NOMO-1 (cell line): Measurements from ENCODE around the gene ANGPT4.

Experiments used
- DNase-seq, 2 experiments: peaks; one replicate each; lab custom pipeline; 2025; ENCODE audit not compliant: unreplicated experiment in 2 of 2; lab: John Stamatoyannopoulos, UW

Gene ANGPT4

DNA sequence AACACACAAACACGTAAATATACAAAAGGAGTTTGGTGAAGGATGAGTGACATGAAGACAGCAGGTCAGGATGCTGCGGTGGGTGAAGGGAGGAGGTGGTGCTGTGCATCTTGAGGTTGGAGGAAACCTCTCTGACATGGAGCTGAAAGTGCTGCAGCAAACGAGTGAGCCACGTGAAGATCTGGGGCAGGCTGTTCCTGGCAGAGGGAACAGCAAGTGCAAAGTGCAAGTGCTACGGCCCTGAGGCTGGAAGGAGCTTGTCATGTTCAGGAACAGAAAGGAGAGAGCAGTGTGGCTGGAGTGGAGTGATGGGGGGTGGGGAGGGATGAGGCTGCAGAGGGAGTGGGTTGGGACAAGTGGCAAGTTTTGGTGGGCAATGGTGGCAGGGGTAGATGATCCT, 24.8 kb upstream of the ANGPT4 start:
- DNase-seq, result no peak

DNA sequence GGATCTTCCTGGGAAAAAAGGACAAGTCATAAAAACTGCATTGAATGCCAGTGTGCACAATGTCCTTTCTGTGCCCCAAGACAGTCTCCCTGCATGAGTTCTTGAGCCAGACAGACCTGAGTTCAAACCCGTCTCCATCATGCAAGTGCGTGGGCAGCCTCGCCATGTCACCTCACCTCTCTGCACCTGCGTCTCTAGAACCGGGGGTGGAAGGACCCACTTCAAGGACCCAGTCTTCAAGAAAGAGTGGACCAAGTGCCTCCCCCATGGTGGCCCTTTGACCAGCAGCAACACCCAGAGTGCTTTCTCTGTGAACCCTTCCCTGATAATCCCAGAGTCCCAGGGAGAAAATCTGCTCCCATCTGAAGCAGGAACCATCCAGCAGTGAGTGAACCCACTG, 23.5 kb upstream of the ANGPT4 start:
- DNase-seq, result no peak

DNA sequence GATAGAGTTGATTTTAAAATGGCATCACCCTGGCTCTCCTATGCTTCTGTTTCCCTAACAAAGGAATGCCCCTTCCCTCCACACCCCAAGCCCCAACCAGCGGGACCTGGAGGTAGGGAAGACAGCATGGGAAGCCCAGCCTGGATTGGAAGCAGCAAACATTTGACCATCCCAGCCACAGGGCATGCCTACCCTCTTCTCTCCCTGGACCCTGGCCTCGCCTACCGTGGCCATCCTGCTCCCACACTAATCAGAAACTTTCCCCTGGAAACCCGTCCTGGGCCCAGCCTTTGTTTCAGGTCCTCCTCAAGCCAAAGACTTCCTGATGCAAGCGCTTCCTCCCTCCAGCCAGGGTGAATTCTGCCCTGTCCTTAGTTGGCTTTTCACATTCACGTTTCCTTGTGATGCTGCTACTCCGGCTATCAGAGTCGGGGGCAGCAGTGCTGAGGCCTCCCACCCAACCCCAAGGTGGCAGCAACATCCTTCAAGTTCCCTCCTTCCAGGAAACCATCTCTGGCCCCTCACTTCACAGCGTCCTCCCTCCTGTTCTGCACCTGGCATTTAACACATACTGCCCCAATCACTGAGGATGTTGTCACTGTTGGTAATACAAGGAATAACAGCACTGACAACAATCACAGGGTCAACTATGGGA, 18.2 kb upstream of the ANGPT4 start:
- DNase-seq, result no peak

DNA sequence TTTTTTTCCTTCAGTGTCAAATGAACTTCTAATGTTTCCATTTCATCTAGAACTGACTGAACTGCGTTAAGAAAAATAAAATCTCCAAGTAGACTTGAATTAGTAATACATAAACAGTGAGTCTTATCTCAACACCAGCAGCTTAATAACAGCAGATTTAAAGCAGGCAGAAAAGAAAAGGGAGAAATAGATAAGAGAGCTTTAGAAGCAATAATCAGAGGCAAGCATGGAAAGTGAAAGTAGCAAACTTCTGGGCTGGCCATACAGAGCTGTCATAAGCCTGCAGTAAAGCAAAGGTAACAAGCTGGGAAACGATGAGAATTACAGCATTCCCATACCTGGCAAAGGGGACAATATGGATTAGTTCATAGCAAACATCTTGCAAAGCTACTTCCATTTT, 16.9 kb upstream of the ANGPT4 start:
- DNase-seq, result no peak

DNA sequence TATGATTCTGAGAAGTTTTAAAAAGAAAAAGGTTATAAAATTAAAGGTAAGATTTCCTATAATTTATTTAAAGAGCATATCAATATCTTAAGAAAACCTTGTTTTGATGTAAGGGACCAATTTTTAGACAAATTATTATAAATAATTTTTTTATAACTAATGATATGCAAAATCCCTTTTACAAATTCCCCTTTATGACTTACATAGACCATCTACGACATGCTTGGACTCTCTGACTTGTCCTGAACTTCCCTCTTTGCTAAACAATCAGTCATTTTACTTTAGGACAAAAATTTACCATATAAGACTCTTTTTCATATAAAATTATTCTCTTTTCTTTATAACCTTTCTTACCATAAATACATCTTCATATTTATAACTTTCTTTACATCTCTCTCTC, 15.3 kb upstream of the ANGPT4 start:
- DNase-seq, result no peak

DNA sequence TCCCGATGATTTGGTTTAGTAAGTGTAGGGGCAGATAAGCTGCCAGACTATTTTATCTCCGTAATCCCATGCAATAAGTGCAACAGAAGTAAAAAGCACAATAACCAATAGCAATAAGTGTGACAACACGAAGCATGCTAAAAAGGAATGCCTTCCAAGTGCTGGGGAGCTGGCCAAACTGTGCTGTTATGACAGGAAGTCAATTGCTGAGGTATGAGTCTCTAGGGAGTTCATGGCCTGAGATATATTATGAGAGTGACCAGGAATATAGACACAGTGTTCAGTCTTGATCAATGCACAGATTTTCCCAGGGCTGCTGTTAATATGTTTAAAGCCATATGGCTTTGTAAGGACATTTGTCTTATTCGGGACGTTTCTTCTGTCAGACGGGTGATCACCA, 10.5 kb upstream of the ANGPT4 start:
- DNase-seq, result no peak

DNA sequence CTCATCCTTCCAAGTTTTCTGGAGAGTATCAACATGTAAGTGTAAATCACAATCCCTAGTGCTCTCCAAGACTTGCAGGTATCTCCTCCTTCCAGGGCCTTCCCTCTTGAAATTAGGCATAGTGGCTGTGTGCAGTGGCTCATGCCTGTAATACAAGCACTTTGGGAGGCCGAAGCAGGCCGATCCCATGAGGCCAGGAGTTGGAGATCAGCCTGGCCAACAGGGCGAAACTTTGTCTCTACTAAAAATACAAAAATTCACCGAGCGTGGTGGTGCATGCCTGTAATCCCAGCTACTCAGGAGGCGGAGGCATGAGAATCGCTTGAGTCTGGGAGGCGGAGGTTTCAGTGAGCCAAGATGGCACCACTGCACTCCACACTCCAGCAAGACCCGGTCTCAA, 9.4 kb upstream of the ANGPT4 start:
- DNase-seq, result no peak

DNA sequence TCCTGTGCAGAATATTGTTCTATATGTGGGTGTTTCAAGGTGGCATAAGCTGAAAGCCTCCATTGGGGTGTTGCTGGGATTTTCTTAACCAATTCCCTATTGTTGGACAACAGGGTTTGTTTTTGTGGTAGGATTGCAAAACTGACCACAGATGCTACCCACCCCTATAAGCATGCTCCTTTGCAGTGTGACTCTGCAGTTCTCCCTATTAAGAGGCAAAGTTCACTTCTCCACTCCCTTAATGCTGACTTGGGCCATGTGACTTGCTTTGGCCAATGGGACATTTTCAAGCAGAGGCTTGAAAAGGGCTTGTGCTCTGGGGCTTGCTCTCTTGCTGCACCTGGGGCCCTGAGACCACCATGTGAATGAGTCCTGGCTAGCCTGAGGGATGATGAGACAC, 8.5 kb upstream of the ANGPT4 start:
- peak; percentile 80 to 82 for DNase-seq

DNA sequence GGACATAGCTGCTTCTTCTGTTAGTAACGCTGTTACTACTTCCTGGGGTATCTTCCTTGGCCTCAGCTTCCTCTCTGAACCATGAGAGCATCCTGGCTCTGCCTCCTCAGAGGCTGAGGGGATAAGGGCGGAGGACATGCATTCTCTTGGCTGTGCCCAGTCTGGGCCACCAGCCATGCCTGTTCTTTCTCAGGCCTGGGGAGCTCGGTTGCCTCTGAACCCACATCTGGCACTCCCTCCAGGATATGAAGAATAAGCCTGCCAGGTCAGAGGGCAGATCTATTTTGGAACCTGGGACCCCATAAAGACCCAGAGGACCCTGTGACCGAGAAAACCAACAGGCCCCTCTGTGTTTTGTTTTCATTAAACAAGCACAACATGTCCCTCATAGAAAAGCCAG, 6.6 kb upstream of the ANGPT4 start:
- no peak for DNase-seq

DNA sequence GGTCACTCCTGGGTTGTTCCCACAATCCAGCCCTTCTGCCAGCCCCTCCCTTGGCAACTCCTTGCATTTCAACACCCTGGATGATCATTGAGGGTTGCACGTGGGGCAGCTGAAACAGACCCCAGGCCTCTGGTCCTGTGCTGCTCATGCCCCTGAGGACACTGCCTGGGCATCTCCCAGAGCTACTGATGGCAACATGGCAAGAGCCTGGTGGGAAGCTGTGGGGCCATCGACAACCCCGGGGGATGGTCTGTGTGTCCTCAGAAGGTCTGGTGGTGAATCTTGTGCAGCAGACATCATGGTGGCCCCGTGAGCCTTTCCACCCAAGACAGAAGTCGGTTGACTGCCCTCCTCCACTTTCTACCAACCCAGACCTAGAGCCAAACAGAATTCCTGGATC, 4.9 kb upstream of the ANGPT4 start:
- no peak for DNase-seq

DNA sequence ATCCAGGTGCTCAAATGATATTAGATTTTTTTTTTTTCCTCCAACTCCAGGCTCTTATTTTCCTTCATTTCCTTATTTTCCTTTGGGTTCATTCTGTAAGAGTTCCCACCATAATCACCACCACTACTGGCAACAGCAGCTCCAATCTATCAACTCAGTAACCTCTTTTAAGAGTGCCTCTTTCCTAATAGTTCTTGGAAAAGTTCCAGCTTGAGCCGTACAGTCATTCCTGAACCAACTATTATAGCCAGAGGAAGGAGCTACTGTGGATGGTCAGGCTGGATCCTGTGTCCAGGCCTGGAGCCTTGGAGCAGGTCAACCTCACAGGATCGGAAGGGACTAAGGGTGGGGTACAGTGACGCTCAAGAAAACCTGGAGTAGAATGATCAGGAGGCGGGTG, 4.2 kb upstream of the ANGPT4 start:
- DNase-seq, result no peak

DNA sequence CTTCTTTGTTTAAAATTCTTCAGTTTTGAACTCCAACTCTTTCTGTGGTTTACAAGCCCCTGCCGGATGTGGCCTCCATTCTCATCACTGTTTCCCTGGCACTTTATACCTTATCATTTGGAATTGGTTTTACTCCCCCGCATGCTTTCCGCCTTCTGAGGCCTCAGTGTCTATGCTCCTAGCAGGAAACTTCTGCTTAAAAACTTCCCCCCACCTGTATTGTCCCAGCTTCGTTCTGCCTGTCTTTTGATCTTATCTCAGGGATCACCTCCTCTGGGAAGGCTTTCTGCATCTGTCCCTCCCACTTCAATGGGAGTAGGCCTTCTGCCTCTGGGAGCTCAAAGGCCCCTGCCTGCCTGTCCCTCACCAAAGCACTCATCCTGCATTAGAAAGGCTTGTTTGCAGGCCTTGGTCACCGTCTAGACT, 3.4 kb upstream of the ANGPT4 start:
- no peak for DNase-seq

DNA sequence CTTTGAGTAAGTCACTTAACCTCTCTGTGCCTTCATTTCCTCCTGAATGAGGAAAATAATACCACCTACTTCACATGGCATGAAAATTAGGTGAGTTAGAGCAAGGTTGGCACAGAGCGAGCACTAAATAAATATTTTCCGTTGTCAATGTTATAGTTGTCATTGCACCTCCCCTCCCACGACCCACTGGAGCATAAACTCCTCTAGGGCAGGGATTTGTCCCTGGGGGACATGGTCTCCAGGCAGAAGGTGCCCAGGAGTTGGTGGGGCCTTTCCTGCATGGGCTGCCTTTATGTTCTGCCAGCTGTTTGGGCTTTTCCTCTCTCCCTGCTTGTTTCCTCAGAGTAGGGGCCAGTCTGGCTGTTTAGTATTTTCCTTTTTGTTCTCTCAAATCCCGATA, 1.3 kb upstream of the ANGPT4 start:
- DNase-seq, result no peak

DNA sequence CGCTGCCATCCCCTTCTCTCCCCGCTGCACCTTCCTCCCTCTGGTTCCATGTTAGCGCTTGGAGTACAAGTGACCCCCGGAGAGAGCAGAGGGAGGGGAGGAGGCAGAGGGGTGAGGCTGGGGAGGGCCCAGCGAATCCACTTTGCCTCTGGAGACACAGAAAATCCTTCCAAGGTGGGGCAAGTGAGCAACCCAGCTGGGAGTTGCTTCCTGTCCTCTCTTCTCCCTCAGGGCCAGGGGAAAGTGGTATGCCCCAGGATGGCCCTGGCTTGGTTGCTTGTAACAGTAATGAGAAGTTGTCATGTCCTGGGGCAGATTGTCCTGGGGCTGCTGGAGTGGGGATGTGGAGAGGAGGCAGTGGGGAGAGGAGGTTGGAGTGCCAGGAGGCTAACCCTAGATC, 691 bp upstream of the ANGPT4 start:
- DNase-seq, result no peak

DNA sequence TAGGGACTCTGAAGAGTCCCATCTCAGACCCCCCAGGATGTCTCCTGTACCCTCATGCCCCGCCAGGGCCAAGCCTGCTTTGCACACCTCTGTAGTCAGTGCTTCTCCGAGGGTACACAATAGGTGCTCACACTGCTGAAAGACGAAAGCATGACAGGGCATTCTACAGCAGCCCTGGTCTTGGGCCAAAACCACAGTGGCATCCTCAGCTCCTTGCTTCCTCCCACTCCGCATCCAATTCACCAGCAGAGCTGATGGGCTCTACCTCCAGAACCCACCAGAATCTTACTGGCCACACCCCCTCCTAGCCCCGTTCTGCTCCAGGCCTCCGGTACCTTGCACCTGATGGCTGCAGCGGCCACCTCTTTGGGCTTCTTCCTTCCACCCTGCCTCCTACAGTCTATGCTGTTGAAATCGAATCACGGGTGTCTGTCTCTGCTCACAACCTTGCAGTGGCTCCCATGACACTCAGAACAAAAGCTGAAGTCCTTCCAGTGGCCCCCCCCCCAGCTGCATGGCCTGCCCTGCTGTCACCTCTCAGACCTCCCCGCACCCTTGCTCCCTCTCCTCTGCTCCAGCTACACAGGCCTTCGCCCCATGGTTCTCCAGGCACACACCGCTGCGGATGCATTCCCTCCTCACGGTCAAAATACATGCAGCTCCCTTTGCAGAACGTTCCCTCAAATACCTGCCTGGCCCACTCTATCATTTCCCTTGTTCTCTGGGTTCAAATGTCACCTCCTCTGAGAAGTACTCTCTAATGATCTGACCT, 1.2 kb downstream of the ANGPT4 start:
- no peak for DNase-seq

DNA sequence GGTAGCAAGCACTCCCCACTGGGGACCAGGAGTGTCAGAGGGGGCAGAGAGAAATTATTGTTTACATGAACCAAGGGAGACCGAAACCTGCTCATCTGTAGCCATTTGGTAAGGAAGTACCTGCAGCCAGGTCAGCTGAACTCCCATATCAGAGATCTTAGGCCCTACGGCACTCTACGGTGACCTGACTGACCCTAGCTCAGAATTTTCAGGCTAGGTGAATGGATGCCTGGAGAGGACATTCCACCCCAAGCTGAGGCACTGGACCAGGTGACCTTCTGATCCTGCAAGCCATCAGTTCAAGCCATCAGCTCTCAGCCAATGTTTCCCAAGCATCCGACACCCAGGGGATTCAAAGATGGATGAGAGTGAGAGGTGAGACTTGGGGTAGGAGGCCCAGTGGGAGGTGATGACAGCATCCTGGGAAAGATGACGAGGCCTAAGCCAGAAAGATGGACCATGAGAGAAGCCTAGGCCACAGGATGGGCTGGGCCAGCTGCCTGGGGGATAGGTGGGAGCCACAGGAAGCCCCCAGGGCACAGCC, 2.8 kb downstream of the ANGPT4 start:
- DNase-seq, result no peak

DNA sequence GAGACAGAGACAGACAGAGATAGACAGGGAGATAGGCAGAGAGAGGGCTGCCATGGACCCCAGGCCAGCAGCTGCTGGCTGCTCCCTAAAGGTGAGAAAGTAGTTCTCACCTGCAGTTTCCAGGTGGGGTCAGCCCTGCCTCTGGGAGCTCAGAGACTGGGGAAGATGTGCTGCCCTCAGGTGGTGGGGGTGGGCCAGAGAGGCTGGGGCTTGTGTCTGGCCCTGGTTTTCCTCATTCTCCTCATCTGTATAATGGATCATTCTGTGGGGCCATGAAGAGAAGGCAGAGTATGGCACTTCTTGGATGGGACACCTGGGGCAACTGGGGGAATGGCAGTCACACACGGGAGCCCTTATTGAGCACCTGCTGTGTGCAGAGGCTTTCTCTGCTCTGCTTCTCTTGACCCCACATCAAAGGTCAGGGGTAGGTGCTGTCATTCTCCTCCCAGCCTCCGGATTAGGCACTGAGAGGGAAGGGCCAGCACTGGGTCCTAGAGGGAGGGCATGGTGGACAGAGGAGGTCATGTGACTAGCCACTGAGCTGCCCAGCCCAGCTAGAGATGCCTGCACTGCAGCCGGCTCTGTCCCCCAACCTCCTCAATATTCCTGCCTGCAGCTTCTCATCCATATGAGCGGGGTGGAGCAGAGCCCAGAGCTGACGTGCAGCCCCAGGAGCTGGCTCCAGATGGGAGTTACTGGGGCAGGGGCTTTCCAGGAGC, 4.1 kb downstream of the ANGPT4 start:
- no peak for DNase-seq

DNA sequence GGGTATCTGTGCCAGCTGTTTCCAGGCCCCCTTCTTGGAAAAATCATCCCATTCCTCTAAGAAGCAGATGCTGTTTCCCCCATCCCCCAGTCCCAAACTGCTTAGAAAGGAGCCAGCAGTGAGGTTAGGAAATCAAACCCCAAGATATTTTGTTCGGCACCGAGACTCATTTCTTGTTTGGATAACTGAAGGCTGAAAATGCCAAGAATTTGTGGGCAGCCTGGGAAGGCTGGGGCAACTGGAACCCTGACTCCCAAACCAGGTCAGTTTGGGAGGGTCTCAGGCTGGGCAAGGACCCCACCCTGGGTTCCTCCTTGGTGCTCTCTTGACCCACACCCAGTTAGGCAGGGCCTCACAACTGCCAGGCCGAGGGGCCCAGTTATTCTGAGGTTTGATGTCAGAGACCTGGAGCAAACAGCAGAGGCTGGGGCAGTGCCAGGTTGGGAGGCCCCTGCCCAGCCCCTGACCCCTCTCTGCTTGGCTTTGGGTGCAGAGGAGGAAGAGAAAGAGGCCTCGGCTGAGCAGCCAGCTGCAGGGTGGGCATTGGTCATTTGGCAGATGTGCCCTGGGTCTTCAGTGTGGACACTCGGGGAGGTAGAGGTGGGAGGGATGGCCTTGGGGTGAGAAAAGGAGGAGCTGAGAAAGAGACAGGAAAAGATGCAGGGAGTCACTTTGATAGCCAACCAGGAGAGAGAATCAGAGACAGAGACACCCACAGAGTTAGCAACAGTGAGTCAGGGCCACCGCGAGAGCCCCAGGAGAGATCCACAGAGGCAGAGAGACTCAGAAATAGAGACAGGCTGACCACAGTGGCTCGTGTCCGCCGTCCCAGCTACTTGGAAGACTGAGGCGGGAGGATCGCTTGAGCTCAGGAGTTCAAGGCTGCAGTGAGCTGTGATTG, 5.0 kb downstream of the ANGPT4 start:
- DNase-seq, result no peak

DNA sequence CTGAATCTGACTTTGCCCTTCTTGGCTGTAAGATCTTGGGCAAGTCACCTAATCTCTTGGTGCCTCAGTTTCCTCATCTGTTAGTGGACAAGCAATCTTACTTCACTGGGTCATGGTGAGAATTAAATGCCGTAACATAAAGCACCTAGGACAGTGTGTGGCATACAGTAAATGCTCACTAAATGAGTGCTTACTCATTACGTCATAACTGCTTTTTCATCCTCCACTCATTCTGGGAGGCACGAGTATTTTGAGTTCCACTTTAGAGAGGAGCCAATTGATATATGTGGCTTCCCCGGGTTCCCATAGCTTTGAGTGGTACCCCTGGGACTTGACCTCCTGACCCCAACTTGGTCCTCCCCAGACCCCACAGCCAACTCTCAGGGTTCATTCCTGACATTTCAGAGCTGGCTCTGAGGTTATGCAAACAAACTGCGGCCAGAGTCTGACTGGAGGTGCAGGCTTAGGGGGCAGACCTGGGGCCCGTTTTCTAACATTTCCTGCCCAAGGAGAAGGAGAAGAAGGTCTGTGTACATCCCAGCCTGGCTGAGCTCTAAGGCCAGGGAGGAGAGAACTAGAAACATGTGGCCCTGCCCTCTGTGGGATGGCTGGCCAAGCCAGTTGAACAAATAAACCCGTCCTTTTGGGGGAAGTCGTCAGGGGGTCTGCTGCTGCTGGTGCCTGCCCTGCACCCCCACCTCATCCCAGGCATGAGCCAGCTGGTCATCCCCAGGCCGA, 5.8 kb downstream of the ANGPT4 start:
- no peak for DNase-seq

DNA sequence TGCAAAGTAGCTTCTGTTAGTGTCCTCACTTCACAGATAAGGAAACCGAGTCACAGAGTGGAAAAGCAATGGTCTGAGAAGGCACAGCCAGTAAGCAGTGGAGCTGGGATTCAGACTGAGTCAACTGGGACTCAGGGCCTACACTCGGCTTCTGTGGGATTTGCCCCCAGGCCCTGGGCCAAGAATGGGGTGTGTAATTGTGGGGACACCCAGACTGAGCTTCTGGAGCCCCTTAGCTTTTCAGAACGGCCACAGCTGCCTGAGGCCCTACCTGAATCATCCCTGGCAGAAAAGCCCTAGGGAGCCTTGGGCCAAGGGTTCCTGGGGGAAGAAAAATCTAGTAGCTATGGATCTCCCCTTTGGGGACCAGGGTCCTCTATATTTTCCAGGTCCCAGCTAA, 6.5 kb downstream of the ANGPT4 start:
- DNase-seq, result no peak
